Activated CD8-positive, alpha-beta memory T cell treated with anti-CD3 and anti-CD28 coated beads for 1 hour (primary cell): ENCODE data around the gene SMARCC1.
"Not testable (repeated sequence)": the region's sequence is repeated elsewhere in the genome, so short reads cannot be mapped to it uniquely, and the experiment has no call there.

Experiments used
- DNase-seq, 2 donors: peaks; one replicate each; pipeline ENCODE4 v3.0.0-alpha.2; 2020; ENCODE audit warnings: low read depth in 1 of 2; ENCODE audit errors: extremely low read depth in 1 of 2

SMARCC1 gene

GRCh38 chr3:47781685-47782445 is at the start of gene SMARCC1:
TSS of gene SMARCC1 (minus strand) at chr3:47781893. CDS start at chr3:47781797, 96 bp downstream.
- peak; percentile 90 to 96 for DNase-seq

- not testable (repeated sequence) for DNase-seq
Measured at GRCh38 chr3:47829482-47829881, 47.8 kb upstream of the SMARCC1 start.

- DNase-seq, result no peak
Measured at GRCh38 chr3:47825590-47825989, 43.9 kb upstream of the SMARCC1 start.

- peak; percentile 18 to 68 for DNase-seq
Measured at GRCh38 chr3:47824541-47825473, 43.1 kb upstream of the SMARCC1 start.

- no peak for DNase-seq
Measured at GRCh38 chr3:47817609-47818008, 35.9 kb upstream of the SMARCC1 start.

GRCh38 chr3:47813551-47814177 is 32.0 kb upstream of the SMARCC1 start:
- no peak for DNase-seq

- DNase-seq, result no peak
Measured at GRCh38 chr3:47804577-47804976, 22.9 kb upstream of the SMARCC1 start.

- no peak for DNase-seq
Measured at GRCh38 chr3:47803480-47804025, 21.9 kb upstream of the SMARCC1 start.

- peak; percentile 38 to 76 for DNase-seq
Measured at GRCh38 chr3:47802734-47803479, 21.2 kb upstream of the SMARCC1 start, which contains the start of gene DHX30. TSS of gene DHX30 (plus strand) at chr3:47803138. CDS start at chr3:47810684, 7,546 bp downstream.

- DNase-seq, result no peak
Measured at GRCh38 chr3:47799733-47800132, 18.0 kb upstream of the SMARCC1 start.

- DNase-seq, result no peak
Measured at GRCh38 chr3:47794544-47794943, 12.9 kb upstream of the SMARCC1 start.

GRCh38 chr3:47792699-47793098 is 11.0 kb upstream of the SMARCC1 start:
- DNase-seq, result no peak

- no peak for DNase-seq
Measured at GRCh38 chr3:47791193-47791855, 9.6 kb upstream of the SMARCC1 start.

- DNase-seq, result no peak
Measured at GRCh38 chr3:47783673-47784072, 2.0 kb upstream of the SMARCC1 start.

GRCh38 chr3:47782446-47783308 is 984 bp upstream of the SMARCC1 start:
- DNase-seq, result no peak

GRCh38 chr3:47780741-47781684 is 680 bp downstream of the SMARCC1 start:
- peak in 1 of 2 donors; percentile 53 for DNase-seq

- no peak for DNase-seq
Measured at GRCh38 chr3:47778746-47779145, 2.9 kb downstream of the SMARCC1 start.

- no peak for DNase-seq
Measured at GRCh38 chr3:47772788-47773187, 8.9 kb downstream of the SMARCC1 start.
